GM21619 (cell line): ENCODE data around the gene LTK.
"Not testable (repeated sequence)": the region's sequence is repeated elsewhere in the genome, so short reads cannot be mapped to it uniquely, and the experiment has no call there.

Experiments
- ATAC-seq: cut with Tn5 transposase; IDR thresholded peaks from one replicate; pipeline ENCODE4 v1.9.1; 2021; ENCODE audit not compliant: unreplicated experiment

The LTK gene

GRCh38 chr15:41480396-41481140 is 33.1 kb downstream of the LTK start:
- ATAC-seq = no peak

- ATAC-seq = no peak
These were observed 37.1 kb downstream of the LTK start for GRCh38 chr15:41476416-41477048.

DNA sequence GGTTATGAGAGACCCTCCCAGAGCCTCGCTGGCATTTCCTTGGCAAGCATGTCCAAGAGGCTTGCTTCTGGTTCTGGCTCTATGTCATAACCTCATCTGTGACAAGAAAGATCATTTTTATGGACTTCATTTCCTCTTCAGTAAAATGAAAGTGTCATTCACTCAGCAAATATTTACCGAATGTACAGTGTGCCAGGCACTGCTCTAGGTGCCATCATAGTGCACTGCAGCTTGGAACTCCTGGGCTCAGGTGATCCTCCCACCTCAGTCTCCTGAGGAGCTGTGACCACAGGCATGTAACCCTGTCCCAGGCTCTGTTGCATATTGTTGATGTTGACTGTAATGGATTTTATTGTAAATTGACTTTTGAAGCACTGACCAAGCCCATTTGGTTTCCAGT is 38.7 kb downstream of the LTK start:
- no peak for ATAC-seq

- no peak for ATAC-seq
These were observed 39.2 kb downstream of the LTK start for GRCh38 chr15:41474436-41474835.

DNA sequence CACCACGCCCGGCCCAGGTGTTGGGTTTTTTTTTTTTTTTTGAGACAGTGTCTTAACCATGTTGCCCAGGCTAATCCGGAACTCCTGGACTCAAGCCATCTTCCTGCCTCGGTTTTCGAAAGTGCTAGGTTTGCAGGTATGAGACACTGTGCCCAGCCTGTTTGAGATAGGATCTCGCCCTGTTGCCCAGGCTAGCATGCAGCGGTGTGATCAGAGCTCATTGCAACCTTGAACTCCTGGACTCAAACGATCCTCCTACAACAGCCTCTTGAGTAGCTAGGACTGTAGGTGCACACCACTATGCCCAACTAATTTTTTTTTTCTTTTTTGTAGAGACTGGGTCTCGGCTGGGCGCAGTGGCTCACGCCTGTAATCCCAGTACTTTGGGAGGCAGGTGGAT is 40.2 kb downstream of the LTK start:
- ATAC-seq = no peak

DNA sequence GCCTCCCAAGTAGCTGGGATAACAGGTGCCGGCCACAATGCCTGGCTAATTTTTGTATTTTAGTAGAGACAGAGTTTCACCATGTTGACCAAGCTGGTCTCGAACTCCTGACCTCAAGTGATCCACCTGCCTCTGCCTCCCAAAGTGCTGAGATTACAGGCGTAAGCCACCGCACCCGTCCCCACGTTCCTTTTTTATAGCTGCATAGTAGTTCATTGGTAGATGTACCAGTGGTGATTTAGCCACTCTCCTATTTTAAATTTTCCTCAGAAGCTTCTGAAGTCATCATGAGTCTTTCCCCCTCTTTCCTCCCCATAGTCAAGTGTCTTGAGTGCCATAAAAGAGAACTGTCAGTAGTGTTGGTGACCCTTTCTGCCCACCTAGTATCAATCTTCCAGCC is 44.0 kb downstream of the LTK start:
- not testable (repeated sequence) for ATAC-seq

GRCh38 chr15:41466711-41467110 is 46.9 kb downstream of the LTK start:
- no peak for ATAC-seq

GRCh38 chr15:41465822-41466421 is 47.7 kb downstream of the LTK start:
- ATAC-seq = no peak

DNA sequence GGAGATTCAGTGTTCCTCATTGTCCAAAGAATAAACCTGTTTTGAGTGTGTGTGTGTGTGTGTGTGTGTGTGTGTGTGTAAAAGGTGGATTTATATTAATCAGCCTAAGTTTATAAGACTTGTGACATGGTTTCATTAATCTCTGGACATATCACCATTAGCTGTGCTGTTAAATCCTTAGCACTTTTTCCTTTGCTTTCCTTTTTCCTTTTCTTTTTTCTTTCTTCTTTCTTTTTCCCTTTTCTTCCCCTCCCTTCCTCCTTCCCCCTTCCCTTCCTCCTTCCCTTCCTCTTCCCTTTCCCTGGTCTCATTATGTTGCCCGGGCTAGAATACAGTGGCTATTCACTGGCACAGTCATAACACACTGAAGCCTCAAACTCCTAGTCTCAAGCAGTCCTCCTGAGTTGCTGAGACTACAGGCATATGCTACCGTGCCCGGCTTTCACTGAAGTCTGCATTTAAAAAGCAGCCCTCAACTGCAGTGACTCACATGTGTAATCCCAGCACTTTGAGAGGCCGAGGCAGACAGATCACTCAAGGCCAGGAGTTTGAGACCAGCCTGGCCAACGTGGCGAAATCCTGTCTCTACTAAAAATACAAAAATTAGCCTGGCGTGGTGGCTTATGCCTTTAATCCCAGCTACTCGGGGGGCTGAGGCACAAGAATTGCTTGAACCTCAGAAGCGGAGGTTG is 48.6 kb downstream of the LTK start:
- ATAC-seq = no peak

GRCh38 chr15:41462084-41462795 is 51.4 kb downstream of the LTK start:
- ATAC-seq = no peak
